ENCODE results near the gene MAP3K12. TPM values are rescaled to one million over a fixed set of nuclear protein-coding genes. Genes with fewer than 3 reads are reported as not detected.

MAP3K12 gene
- total RNA-seq, 4 donors from 2014 or later, result 4.8 to 14.0 (median 5.9) TPM

DNA sequence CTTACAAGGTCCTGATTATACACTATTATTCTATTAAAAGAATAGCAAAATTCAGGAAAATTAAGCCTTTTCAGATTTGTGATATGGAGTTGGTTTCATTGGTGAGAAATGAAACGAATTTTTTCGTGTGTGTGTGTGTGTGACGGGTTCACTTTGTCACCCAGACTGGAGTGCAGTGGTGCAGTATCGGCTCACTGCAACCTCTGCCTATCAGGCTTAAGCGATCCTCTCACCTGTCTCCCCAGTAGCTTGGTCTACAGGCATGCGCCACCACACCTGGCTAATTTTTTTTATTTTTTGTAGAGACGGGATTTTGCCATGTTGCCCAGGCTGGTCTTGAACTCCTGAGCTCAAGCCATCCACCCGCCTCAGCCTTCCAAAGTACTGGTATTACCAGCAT is 37.7 kb downstream of the MAP3K12 start:
- H3K27me3 ChIP-seq, result no peaks in the 10 kb centered on the region
- no peak overlapping the region for H3K27ac ChIP-seq
- no peak for TF ChIP-seq EP300 (IDR thresholded peaks at IDR 0.05)
- TF ChIP-seq POLR2A (IDR thresholded peaks at IDR 0.05), result no peak
- no peak for TF ChIP-seq POLR2AphosphoS5 (IDR thresholded peaks at IDR 0.05)
- TF ChIP-seq, protein P1, sequence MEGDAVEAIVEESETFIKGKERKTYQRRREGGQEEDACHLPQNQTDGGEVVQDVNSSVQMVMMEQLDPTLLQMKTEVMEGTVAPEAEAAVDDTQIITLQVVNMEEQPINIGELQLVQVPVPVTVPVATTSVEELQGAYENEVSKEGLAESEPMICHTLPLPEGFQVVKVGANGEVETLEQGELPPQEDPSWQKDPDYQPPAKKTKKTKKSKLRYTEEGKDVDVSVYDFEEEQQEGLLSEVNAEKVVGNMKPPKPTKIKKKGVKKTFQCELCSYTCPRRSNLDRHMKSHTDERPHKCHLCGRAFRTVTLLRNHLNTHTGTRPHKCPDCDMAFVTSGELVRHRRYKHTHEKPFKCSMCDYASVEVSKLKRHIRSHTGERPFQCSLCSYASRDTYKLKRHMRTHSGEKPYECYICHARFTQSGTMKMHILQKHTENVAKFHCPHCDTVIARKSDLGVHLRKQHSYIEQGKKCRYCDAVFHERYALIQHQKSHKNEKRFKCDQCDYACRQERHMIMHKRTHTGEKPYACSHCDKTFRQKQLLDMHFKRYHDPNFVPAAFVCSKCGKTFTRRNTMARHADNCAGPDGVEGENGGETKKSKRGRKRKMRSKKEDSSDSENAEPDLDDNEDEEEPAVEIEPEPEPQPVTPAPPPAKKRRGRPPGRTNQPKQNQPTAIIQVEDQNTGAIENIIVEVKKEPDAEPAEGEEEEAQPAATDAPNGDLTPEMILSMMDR (IDR thresholded peaks at IDR 0.05), result no peak
- peaks cover 100% of the 10 kb centered on the region for H3K36me3 ChIP-seq
- no peaks in the 10 kb centered on the region for H3K9me3 ChIP-seq
- WGBS, result 88% methylated on average over 8 of the region's 8 CpGs
- H3K4me3 ChIP-seq, result no peak overlapping the region
- peaks cover 13% of the 10 kb centered on the region for H3K4me1 ChIP-seq
- DNase-seq (ENCODE audit: low spot score in 2 of 2), result no peak

DNA sequence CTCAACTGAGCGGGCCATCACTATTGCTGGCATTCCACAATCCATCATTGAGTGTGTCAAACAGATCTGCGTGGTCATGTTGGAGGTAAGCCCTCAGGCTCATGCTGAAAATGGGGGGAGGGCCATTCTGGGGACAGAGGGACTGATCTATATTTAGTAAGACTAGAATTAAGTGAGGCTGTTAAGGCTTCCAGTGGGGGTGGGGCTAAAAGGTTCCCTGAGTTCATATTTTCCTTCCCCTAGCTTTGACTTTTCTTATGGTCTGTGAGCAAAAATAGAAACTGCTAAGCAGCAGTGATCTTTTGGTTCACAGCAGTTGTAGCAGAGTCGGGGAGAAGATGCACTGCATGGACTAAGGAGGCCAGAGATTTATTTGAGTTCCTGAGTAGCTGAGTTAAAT is 38.2 kb downstream of the MAP3K12 start:
- H3K27ac ChIP-seq, result no peak overlapping the region
- 78% methylated on average over 3 of the region's 3 CpGs for WGBS
- no peak overlapping the region for H3K4me3 ChIP-seq
- TF ChIP-seq, protein P1 (IDR thresholded peaks at IDR 0.05), result no peak
- TF ChIP-seq EP300 (IDR thresholded peaks at IDR 0.05) (no peak), POLR2AphosphoS5 (IDR thresholded peaks at IDR 0.05) (no peak), POLR2A (IDR thresholded peaks at IDR 0.05) (no peak)
- DNase-seq (ENCODE audit: low spot score in 2 of 2), result no peak
- H3K4me1 ChIP-seq, result peaks cover 8% of the 10 kb centered on the region
- peaks cover 100% of the 10 kb centered on the region for H3K36me3 ChIP-seq
- H3K9me3 ChIP-seq, result no peaks in the 10 kb centered on the region
- no peaks in the 10 kb centered on the region for H3K27me3 ChIP-seq

DNA sequence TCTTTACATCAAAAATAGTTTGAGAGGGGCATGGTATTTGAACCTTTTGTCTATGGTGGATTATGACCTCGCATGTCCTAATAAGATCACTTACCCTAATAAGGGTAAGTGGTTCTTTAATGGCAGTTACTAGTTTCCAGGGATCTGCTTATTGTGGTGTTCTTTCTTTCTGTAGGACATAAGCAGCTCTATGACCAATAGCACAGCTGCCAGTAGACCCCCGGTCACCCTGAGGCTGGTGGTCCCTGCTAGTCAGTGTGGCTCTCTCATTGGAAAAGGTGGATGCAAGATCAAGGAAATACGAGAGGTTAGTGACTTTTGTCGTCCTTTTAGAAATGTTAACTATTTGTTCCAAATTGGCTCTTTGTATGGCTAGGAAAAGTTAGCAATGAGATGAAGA is 40.2 kb downstream of the MAP3K12 start:
- H3K4me3 ChIP-seq, result no peak overlapping the region
- peaks cover 96% of the 10 kb centered on the region for H3K36me3 ChIP-seq
- H3K27me3 ChIP-seq, result no peaks in the 10 kb centered on the region
- peaks cover 9% of the 10 kb centered on the region for H3K4me1 ChIP-seq
- no peaks in the 10 kb centered on the region for H3K9me3 ChIP-seq
- DNase-seq (ENCODE audit: low spot score in 2 of 2), result no peak
- TF ChIP-seq POLR2AphosphoS5 (IDR thresholded peaks at IDR 0.05) (no peak), EP300 (IDR thresholded peaks at IDR 0.05) (no peak)
- H3K27ac ChIP-seq, result no peak overlapping the region
- 81% methylated on average over 4 of the region's 4 CpGs for WGBS

DNA sequence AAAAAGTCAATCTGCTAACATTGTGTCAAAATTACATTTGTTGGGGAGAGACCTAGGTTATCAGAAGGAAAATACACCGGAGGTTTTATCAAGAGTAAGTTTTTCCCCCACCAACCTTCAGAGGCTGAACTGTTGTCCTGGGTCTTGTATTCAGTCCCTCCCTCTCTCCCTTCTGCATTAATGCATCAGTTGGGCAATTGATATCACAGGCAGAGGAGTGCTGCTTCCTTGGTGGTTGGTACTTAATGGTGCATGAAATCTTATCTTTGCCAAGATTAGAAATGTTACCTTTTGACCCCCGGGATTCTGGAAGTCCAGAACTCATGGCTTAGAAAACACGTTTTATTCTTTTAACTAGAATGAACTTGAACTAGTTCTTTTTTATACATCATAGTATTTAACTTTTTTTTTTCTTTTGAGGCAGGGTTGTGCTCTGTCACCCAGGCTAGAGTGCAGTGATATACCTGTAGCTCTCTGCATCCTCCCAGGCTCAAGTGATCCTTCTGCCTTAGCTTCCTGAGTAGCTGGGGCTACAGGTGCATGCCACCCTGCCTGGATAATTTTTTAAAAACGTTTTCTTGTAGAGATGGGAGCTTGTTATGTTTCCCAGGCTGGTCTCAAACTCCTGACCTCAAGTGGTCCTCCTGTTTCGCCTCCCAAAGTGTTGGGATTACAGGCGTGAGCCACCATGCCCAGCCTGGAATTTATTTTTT is 42.4 kb downstream of the MAP3K12 start:
- Histone ChIP-seq H3K27me3 (no peaks in the 10 kb centered on the region), H3K4me1 (peaks cover 21% of the 10 kb centered on the region), H3K4me3 (no peak overlapping the region), H3K9me3 (no peaks in the 10 kb centered on the region), H3K36me3 (peaks cover 73% of the 10 kb centered on the region), H3K27ac (no peak overlapping the region)
- 79% methylated on average over 6 of the region's 6 CpGs for WGBS
- TF ChIP-seq POLR2AphosphoS5 (IDR thresholded peaks at IDR 0.05), result no peak
- TF ChIP-seq, protein P1 (IDR thresholded peaks at IDR 0.05), result no peak
- TF ChIP-seq EP300 (IDR thresholded peaks at IDR 0.05), result no peak
- TF ChIP-seq POLR2A (IDR thresholded peaks at IDR 0.05), result no peak
- DNase-seq (ENCODE audit: low spot score in 2 of 2), result no peak

DNA sequence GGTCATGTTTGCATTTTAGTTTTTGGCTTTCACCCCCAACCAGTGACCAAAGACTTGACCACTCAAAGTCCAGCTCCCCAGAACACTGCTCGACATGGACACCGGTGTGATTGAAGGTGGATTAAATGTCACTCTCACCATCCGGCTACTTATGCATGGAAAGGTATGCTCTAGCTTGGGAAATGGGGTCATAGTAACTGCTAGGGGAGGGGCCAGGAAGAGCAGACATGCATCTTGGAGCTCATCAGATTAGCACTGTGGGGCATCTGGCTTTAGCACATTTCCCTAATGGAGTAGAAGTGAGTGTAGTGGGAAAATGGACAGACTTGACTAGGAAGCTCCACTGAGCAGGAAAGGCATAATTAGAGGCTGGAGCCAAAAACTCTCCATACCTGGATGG is 44.6 kb downstream of the MAP3K12 start:
- H3K27ac ChIP-seq, result no peak overlapping the region
- TF ChIP-seq EP300 (IDR thresholded peaks at IDR 0.05), result no peak
- TF ChIP-seq POLR2AphosphoS5 (IDR thresholded peaks at IDR 0.05), result no peak
- TF ChIP-seq POLR2A (IDR thresholded peaks at IDR 0.05), result no peak
- TF ChIP-seq, protein P1 (IDR thresholded peaks at IDR 0.05), result no peak
- H3K36me3 ChIP-seq, result peaks cover 52% of the 10 kb centered on the region
- DNase-seq (ENCODE audit: low spot score in 2 of 2), result no peak
- H3K4me1 ChIP-seq, result peaks cover 21% of the 10 kb centered on the region
- H3K27me3 ChIP-seq, result no peaks in the 10 kb centered on the region
- peak overlapping the region; percentile 59 for H3K4me3 ChIP-seq
- WGBS, result 33% methylated on average over 3 of the region's 3 CpGs
- no peaks in the 10 kb centered on the region for H3K9me3 ChIP-seq

Measured in suprapubic skin (tissue), 4 donors.